NCI-H2171 (cell line): ENCODE data around the gene MYLK.
A peak's percentile ranks its signal among the peaks of the same experiment; 100 is the strongest.

Experiments
- DNase-seq: peaks from one replicate; lab custom pipeline; 2025; lab: John Stamatoyannopoulos, UW

Gene MYLK

GRCh38 chr3:123668906-123669305, 215.2 kb downstream of the MYLK start:
- no peak for DNase-seq

GRCh38 chr3:123667784-123668183, 216.3 kb downstream of the MYLK start:
- no peak for DNase-seq

- DNase-seq: no peak
These were observed 219.4 kb downstream of the MYLK start for GRCh38 chr3:123664753-123665152.

GRCh38 chr3:123663977-123664376, 220.2 kb downstream of the MYLK start:
- no peak for DNase-seq

- DNase-seq: no peak
These were observed 222.2 kb downstream of the MYLK start for GRCh38 chr3:123661973-123662372.

GRCh38 chr3:123660900-123661299, 223.2 kb downstream of the MYLK start:
- peak; percentile 10 for DNase-seq

GRCh38 chr3:123660141-123660675, 223.9 kb downstream of the MYLK start:
- DNase-seq: no peak

GRCh38 chr3:123658852-123659206, 225.3 kb downstream of the MYLK start:
- DNase-seq: no peak

- DNase-seq: no peak
These were observed 225.8 kb downstream of the MYLK start for GRCh38 chr3:123658118-123658851.

GRCh38 chr3:123657568-123657967, 226.6 kb downstream of the MYLK start:
- no peak for DNase-seq

- no peak for DNase-seq
These were observed 227.0 kb downstream of the MYLK start for GRCh38 chr3:123657111-123657510.

- no peak for DNase-seq
These were observed 227.4 kb downstream of the MYLK start for GRCh38 chr3:123656691-123657090.

GRCh38 chr3:123656274-123656673, 227.9 kb downstream of the MYLK start:
- no peak for DNase-seq

- DNase-seq: no peak
These were observed 228.7 kb downstream of the MYLK start for GRCh38 chr3:123655400-123655799.

GRCh38 chr3:123653221-123653682, 230.9 kb downstream of the MYLK start:
- no peak for DNase-seq

GRCh38 chr3:123652342-123652984, 231.7 kb downstream of the MYLK start:
- peak; percentile 60 for DNase-seq

GRCh38 chr3:123651449-123652341, 232.4 kb downstream of the MYLK start:
- DNase-seq: no peak

- no peak for DNase-seq
These were observed 234.0 kb downstream of the MYLK start for GRCh38 chr3:123650101-123650500.

- DNase-seq: no peak
These were observed 235.3 kb downstream of the MYLK start for GRCh38 chr3:123648696-123649405.

GRCh38 chr3:123644358-123644757, 239.8 kb downstream of the MYLK start:
- DNase-seq: no peak

- no peak for DNase-seq
These were observed 241.2 kb downstream of the MYLK start for GRCh38 chr3:123642957-123643330.
